HG03064 (cell line): ENCODE measurements around the gene PSMB5.

Source experiments
- ATAC-seq: cut with Tn5 transposase; IDR thresholded peaks from one replicate; pipeline ENCODE4 v1.9.1; 2021; ENCODE audit warnings: low read depth; ENCODE audit not compliant: unreplicated experiment

The PSMB5 gene

GRCh38 chr14:22977434-22977683 is 57.3 kb downstream of the PSMB5 start:
- no peak for ATAC-seq

- ATAC-seq: no peak
Measured at GRCh38 chr14:22976620-22977433, 57.9 kb downstream of the PSMB5 start.
